ENCODE results near the gene SREBF1. TPM values are rescaled to one million over a fixed set of nuclear protein-coding genes. Genes with fewer than 3 reads are reported as not detected.

SREBF1 gene
- total RNA-seq, result 100 to 1,000 TPM; 177 to 186 TPM

DNA sequence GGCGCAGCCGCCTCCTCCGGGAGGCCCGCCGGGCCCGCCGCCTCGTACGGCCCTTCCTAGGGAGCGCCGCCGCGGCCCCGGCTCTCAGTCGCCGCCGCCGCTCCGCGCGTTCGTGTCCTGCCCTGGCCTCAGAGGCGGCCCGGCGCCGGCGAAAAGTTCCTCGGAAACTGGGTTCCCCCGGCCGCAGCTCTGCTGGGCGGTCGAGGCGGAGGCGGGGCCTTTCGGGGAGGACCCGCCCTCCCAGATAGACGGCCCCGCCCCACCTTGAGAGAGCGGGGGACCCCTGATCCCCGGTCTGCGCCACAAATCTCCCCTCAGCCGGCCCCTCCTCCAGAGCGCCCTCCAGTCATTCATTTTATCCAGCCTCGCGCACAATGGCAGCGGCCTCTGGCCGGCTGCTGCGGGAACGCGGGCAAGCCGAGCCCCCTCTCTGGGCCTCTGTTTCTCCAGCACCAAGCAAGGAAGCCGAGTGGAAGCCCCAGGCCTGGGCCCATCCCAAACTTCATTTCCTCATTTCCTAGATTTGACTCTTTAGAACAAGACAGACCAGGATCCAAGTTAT, at the start of gene SREBF1:
TSS of gene SREBF1 (minus strand) at position 169 of the 562 bp plus-strand sequence. CDS start 169 bp downstream, outside the sequence.
- ChIA-PET CTCF (interaction anchor here (1.0 to 2.6 kb wide), 5 partner anchors 11 to 25 kb away, joined by 4 to 23 read pairs (median 11); no protein-coding TSS in a partner anchor), POLR2A (interaction anchor here (0.6 to 8.5 kb wide), 23 partner anchors 11 to 556 kb away, joined by 3 to 322 read pairs (median 7); partner anchors contain the start of genes ATPAF2, COPS3, DRC3 and GID4)
- Mint-ChIP-seq H3K27ac (peak within 1 kb of the TSS; percentile 94), H3K4me1 (peaks cover 77% of the 10 kb centered on the region), H3K27me3 (no peaks in the 10 kb centered on the region), H3K36me3 (ENCODE audit: low read depth) (peaks cover 35% of the 10 kb centered on the region), H3K4me3 (peak within 1 kb of the TSS; percentile 80), H3K9me3 (no peaks in the 10 kb centered on the region)
- peak; percentile 73 for DNase-seq

DNA sequence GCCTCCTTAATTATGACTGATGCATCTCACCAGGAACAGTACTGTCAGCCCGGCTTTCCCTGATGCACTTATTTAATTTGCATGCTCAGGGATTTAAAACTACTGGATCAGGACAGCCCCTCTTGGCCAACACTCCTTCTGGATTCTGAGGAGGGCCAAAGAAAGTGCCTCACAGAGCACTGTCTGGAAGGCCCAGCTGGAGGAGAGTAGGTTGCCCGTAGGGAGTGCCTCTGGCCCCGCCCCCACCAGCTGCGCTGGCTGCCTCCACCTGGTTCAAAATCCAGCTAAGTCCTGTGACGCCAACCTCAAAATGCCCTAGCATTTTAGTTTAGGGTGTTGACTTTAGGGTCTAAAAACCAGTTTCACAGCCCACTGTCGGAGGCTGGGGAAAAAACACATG, 49.4 kb upstream of the SREBF1 start:
- ChIA-PET POLR2A (no interaction called here), CTCF (interaction anchor here (1.1 to 1.4 kb wide), 2 partner anchors 12 to 147 kb away, joined by 5 to 7 read pairs; no protein-coding TSS in a partner anchor)
- Mint-ChIP-seq H3K4me1 (no peaks in the 10 kb centered on the region), H3K36me3 (ENCODE audit: low read depth) (no peaks in the 10 kb centered on the region), H3K27ac (no peak overlapping the region), H3K27me3 (no peaks in the 10 kb centered on the region), H3K4me3 (no peak overlapping the region), H3K9me3 (no peaks in the 10 kb centered on the region)
- DNase-seq, result no peak

DNA sequence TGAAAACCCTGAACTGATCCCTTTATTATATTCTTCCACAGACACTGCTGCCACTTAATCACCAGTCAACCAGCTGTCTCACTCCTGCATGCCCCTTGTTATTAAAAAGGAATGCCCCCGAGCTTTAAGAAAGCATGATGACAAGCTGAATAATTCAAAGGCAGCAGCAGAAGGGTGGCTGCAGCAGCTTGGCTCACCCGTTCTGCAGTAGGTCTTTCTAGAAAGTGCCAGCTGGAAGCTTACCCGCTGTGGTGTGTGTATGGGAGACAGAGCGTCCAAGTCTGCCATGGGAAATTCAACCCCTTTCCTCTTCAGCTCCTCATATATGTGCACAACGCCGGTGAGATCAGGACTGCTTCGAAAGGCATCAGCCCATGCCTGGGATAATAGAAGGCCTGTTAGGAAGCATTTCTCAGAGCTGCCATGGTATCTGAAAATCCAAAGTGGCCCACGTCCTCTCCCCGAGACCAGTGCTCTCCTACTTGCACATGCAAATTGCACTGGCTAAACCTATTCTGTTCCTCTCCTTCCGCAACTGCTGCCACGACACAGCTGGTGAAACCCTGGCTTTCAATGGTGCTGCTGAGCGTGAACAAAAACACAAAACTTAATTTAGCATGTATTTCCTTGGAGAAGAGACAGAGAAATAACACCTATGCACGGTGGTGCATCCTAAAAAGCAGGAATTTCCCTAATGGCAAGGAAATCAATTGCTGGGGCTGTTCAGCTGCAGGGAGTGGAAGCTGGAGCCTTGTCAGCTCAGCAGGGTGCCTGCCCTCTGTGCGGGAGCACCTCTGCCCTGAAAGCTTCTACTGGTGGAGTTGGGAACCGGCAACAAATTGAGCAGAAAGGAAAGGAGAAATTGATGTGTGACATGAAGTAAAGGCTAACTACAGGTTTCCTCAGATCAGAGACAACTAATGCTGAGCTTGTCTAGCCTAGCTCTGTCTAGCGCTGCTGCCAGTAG, 47.9 kb upstream of the SREBF1 start:
- POLR2A ChIA-PET, result interaction anchor here (1.1 kb wide), 1 partner anchor 17 kb away, joined by 3 read pairs; no protein-coding TSS in a partner anchor

DNA sequence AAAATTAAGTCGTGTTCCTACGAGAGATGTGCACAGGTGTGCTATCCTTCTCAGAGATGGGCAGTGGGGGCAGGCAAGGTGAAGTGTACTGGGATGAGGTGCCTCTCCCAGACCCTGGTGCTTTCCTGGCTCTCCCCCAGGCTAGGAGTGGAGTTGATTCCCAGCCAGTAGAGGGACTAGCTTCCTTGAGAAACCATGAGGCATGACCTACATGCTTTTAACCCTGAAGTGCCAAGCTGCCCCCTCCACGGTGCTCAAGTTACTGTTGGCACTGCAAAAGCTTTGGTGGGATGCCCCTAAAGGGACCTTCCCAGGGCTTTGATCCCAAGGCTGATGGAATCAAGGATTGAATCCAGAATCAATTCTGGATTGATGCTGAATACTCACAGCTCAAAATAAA, 47.0 kb upstream of the SREBF1 start:
- no peak for DNase-seq
- Mint-ChIP-seq H3K36me3 (ENCODE audit: low read depth) (no peaks in the 10 kb centered on the region), H3K4me3 (no peak overlapping the region), H3K27me3 (no peaks in the 10 kb centered on the region), H3K27ac (no peak overlapping the region), H3K9me3 (no peaks in the 10 kb centered on the region), H3K4me1 (no peaks in the 10 kb centered on the region)
- POLR2A ChIA-PET, result interaction anchor here (1.1 kb wide), 1 partner anchor 16 kb away, joined by 3 read pairs; no protein-coding TSS in a partner anchor
- CTCF ChIA-PET, result interaction anchor here (0.6 to 1.8 kb wide), 3 partner anchors 35 to 332 kb away, joined by 3 to 6 read pairs (median 5); no protein-coding TSS in a partner anchor

More for the DNA sequence above, 47.9 kb upstream of the SREBF1 start:
- no peaks in the 10 kb centered on the region for H3K9me3 Mint-ChIP-seq
- CTCF ChIA-PET, result interaction anchor here (0.7 to 1.8 kb wide), 3 partner anchors 34 to 242 kb away, joined by 5 to 6 read pairs (median 6); no protein-coding TSS in a partner anchor
- H3K27me3 Mint-ChIP-seq, result no peaks in the 10 kb centered on the region
- H3K4me3 Mint-ChIP-seq, result no peak overlapping the region
- no peaks in the 10 kb centered on the region for H3K4me1 Mint-ChIP-seq
- no peak for DNase-seq
- no peak overlapping the region for H3K27ac Mint-ChIP-seq
- H3K36me3 Mint-ChIP-seq (ENCODE audit: low read depth), result no peaks in the 10 kb centered on the region

DNA sequence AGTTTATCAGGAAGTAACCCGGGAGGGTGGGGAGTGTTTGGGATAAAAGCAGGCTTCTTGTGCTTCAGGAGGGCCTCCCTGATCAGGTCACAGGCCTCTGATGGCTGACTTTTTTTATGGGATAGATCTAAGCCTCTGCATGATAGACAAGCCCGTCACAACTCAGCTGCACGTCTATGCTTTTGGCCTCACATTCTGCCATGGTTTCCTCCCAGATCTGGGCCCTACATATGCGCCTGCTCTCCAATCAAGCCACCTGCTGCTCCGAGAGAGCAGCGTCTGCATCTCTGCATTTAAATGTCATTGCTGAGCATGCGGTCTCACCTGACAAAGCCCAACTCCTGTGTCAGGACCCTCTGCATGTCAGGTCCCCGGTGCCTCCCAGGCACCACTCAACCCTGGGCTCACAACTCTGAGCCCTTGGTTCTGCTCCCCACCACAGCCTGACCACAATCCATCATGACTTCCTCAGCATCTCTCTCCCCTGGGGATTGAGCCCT, 45.3 kb upstream of the SREBF1 start:
- ChIA-PET CTCF (no interaction called here), POLR2A (no interaction called here)
- Mint-ChIP-seq H3K36me3 (ENCODE audit: low read depth) (peaks cover 5% of the 10 kb centered on the region), H3K9me3 (no peaks in the 10 kb centered on the region), H3K27me3 (no peaks in the 10 kb centered on the region), H3K4me1 (no peaks in the 10 kb centered on the region), H3K4me3 (no peak overlapping the region), H3K27ac (no peak overlapping the region)
- DNase-seq, result no peak

DNA sequence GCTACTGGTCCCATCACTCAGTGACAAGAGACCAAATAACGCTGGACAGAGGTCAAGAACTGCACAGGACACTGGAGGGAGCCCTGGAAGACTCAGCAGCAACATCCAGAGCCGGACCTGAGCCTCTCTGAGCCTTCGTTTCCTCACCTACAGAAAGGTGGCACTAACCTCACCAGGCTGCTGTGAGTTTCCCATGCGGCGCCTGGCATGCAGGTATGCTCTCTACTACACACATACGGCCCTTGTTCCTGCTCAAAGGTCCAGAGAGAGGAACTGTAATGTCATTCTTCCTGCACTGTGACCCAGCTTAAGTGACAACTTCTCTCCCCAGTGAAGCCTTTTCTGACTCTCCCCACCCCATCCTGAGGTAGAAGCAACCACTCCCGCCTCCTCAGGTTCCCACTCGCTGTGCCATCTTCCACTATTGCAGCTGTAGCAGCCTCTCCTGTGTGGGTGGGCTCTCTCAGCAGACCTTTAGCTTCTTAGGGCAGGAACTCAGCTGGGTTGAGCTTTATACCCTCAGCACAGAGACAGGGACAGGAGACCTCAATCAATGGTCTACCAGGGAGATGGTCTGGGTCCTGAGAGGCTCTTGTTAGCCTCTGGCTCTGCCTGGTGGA, 43.9 kb upstream of the SREBF1 start:
- Mint-ChIP-seq H3K36me3 (ENCODE audit: low read depth) (peaks cover 12% of the 10 kb centered on the region), H3K4me3 (no peak overlapping the region), H3K27ac (no peak overlapping the region), H3K27me3 (no peaks in the 10 kb centered on the region), H3K4me1 (no peaks in the 10 kb centered on the region), H3K9me3 (no peaks in the 10 kb centered on the region)
- no peak for DNase-seq
- POLR2A ChIA-PET, result no interaction called here
- CTCF ChIA-PET, result interaction anchor here (1.6 kb wide), 1 partner anchor 10 kb away, joined by 6 read pairs; no protein-coding TSS in a partner anchor

DNA sequence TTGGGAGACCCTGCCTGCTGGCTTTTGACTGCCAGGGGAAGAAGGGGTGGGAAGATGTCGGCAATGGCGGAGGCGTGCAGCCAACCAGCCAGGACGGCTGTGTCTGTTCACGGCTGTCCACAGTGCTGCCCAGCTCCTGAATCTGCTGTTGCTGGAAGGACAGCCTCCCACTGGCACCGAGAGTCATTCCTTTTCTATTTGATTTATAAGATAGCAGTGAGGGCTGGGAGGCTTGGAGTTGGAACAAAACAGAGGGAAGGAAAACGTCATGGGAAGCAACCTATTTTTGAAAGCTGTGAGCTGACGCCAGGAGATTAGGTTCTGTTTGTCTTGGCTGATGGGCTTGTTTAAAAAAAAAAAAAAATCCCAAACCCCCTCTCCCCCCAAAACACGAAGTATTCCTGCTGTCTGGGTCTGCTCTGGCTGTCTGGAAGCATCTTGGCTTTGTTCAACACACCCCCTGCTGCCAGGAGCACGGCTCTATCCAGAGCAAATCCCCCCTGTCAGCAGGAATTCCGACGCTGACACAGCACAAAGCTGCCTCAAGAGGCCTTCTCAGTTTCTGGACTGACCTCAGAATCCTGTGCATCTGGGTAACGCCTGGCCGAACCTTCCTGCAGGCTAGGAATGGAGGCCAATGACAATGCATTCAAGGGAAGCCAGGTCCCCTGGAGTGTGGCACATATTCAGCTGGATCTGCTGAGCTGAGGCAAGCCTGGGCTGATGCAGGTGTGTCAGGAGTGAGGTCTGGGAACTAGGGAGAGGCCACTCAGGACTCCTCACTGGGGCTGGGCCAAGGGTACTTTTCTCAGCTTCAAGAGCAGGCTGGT, 41.0 kb upstream of the SREBF1 start:
- CTCF ChIA-PET, result interaction anchor here (0.5 kb wide), 1 partner anchor 152 kb away, joined by 5 read pairs; no protein-coding TSS in a partner anchor
- POLR2A ChIA-PET, result no interaction called here
- no peak overlapping the region for H3K4me3 Mint-ChIP-seq
- peaks cover 12% of the 10 kb centered on the region for H3K36me3 Mint-ChIP-seq (ENCODE audit: low read depth)
- DNase-seq, result no peak
- H3K4me1 Mint-ChIP-seq, result no peaks in the 10 kb centered on the region
- no peaks in the 10 kb centered on the region for H3K27me3 Mint-ChIP-seq
- no peaks in the 10 kb centered on the region for H3K9me3 Mint-ChIP-seq
- H3K27ac Mint-ChIP-seq, result no peak overlapping the region

DNA sequence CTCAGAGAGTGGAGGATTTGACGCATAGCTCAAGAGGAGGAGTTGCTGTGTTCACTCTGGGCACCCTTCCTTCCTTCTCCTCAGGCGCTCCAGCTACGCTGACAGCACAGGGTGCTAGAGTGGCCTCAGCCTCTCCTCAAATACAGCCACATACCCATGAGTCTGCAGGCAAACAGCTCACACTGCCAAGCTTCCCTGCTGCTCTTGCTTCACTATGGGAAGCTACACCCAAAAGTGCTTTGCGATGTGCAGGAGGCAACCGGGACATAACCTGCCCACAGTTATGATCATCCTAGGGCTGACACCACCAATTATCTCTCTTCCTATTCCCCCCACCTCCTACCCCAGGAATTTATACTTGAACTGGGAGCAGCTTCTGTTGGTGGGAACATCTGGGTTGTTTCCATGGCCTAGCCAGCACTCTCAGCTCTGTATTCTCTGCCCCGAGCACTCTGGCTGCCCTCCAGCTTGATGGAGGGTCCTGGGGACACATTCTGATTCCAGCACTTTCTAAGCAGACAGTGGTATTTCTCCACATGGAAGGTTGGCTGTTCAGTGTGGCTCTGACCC, 40.3 kb upstream of the SREBF1 start:
- Mint-ChIP-seq H3K9me3 (no peaks in the 10 kb centered on the region), H3K4me1 (no peaks in the 10 kb centered on the region), H3K4me3 (no peak overlapping the region), H3K27ac (no peak overlapping the region), H3K36me3 (ENCODE audit: low read depth) (peaks cover 12% of the 10 kb centered on the region), H3K27me3 (no peaks in the 10 kb centered on the region)
- CTCF ChIA-PET, result interaction anchor here (0.5 kb wide), 1 partner anchor 153 kb away, joined by 5 read pairs; no protein-coding TSS in a partner anchor
- POLR2A ChIA-PET, result no interaction called here
- no peak for DNase-seq

DNA sequence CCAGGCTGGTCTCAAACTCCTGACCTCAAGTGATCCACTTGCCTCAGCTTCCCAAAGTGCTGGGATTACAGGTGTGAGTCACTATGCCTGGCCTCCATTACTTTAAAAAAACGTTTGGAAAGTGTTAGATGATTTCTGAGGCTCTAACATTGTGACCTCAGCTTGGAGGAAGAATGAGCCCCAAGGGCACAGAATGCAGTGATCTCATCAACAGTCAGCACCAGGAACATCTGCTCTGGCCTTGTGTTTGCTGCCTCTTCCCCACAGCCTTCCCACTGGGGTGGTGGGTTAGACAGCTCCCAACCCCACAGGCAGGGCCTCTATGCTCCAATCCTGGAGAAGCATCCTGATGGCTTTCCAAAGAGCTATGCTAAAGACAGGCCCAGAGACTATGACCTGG, 37.7 kb upstream of the SREBF1 start:
- ChIA-PET POLR2A (interaction anchor here (0.7 kb wide), 1 partner anchor 586 kb away, joined by 3 read pairs; no protein-coding TSS in a partner anchor), CTCF (no interaction called here)
- no peaks in the 10 kb centered on the region for H3K27me3 Mint-ChIP-seq
- no peak for DNase-seq
- H3K9me3 Mint-ChIP-seq, result no peaks in the 10 kb centered on the region
- H3K4me1 Mint-ChIP-seq, result no peaks in the 10 kb centered on the region
- H3K4me3 Mint-ChIP-seq, result no peak overlapping the region
- peaks cover 14% of the 10 kb centered on the region for H3K36me3 Mint-ChIP-seq (ENCODE audit: low read depth)
- no peak overlapping the region for H3K27ac Mint-ChIP-seq

DNA sequence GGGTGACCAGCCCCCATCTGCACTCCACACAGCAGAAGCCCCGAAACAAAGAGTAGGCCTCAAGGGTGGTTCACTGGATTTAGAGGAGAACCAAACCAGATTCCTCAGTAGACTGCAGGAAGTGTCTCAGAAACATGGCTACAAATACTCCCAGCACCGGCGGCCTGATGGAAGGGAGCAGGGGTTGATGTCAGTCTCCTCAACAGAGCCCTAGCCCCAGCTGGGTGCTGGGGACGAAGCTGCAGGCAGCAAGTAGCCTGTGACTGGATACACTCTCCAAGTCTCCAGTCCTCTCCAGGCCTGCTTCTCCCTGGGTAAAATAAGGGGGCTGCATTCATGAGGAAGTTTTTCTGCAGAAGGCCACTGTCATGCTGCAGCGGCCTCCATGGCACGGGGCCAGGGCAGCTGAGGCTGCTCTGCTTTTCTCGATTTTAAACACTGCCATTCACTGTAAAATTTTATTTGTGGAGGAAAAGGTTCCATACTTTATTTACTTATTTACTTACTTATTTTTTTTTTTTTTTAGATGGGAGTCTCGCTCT, 36.7 kb upstream of the SREBF1 start:
- H3K27ac Mint-ChIP-seq, result no peak overlapping the region
- H3K27me3 Mint-ChIP-seq, result no peaks in the 10 kb centered on the region

DNA sequence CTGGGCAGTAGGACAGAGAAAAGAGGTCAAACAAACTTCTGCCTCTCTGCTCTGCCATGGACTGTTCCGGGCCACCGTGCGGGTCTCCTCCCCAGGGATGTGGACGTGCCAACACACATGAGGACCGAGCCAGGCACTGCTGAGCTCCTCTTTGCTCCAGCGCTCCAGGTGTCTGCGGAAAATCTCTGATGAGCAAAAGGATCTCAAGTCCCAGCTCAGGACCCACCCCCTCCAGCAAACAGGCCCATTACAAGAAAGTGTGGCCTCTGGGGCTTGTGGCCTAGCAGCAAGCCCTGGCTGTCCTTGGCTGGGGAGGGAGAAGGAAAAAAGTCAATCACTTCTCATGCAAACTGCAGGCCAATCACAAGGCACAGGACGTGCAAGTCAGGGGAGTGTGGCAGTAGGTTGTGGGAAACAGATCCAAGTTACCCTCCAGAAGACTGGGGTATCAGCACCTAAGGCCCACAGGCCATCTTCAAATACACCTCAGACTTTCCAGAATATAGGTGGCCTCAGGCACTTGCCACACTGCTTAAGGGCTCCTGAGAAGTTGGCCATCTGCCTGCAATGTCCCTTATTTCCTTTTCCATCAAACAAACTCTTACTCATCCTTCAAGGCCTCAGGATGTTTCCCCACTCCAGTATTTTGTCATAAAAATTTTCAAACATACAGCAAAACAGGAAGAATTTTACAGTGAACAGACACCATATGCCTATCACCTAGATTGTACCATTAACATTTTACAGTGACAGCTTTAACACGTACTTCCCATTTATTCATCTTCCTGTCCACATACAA, 36.0 kb upstream of the SREBF1 start:
- H3K4me1 Mint-ChIP-seq, result no peaks in the 10 kb centered on the region
- H3K36me3 Mint-ChIP-seq (ENCODE audit: low read depth), result peaks cover 14% of the 10 kb centered on the region
- DNase-seq, result no peak
- H3K4me3 Mint-ChIP-seq, result no peak overlapping the region
- ChIA-PET POLR2A (interaction anchor here (1.0 kb wide), 1 partner anchor 87 kb away, joined by 3 read pairs; no protein-coding TSS in a partner anchor), CTCF (no interaction called here)
- no peaks in the 10 kb centered on the region for H3K27me3 Mint-ChIP-seq
- no peaks in the 10 kb centered on the region for H3K9me3 Mint-ChIP-seq
- no peak overlapping the region for H3K27ac Mint-ChIP-seq

More for the DNA sequence above, 36.7 kb upstream of the SREBF1 start:
- no peak for DNase-seq
- H3K9me3 Mint-ChIP-seq, result no peaks in the 10 kb centered on the region
- no peak overlapping the region for H3K4me3 Mint-ChIP-seq
- H3K36me3 Mint-ChIP-seq (ENCODE audit: low read depth), result peaks cover 14% of the 10 kb centered on the region
- ChIA-PET CTCF (no interaction called here), POLR2A (interaction anchor here (1.0 kb wide), 1 partner anchor 87 kb away, joined by 3 read pairs; no protein-coding TSS in a partner anchor)
- H3K4me1 Mint-ChIP-seq, result no peaks in the 10 kb centered on the region
